Heart left ventricle (tissue), 16 donors: ENCODE results near the gene PROSER2. TPM values are rescaled to one million over a fixed set of nuclear protein-coding genes. Genes with fewer than 3 reads are reported as not detected.

Experiments used
- ATAC-seq, 4 donors: fragments of 200-7000 bp; cut with Tn5 transposase; one replicate each; pipeline ENCODE4 v1.9.1; 2020 to 2022; ENCODE audit warnings: moderate library complexity in 4 of 4, mild to moderate bottlenecking in 3 of 4, moderate number of reproducible peaks in 1 of 4
- DNase-seq, 5 donors: peaks; one replicate each; pipeline ENCODE4 v3.0.0-alpha.2; 2020
- H3K27ac ChIP-seq, 12 donors: fragments of 200-600 bp; sonication (generic) in 4 of 12; one replicate each; pipeline versions ENCODE4 v1.5.0 to v1.8.0; 2016 to 2022; ENCODE audit warnings: mild to moderate bottlenecking in 2 of 12
- H3K27me3 ChIP-seq, 9 donors: fragments of 200-600 bp; sonication (generic) in 2 of 9; one replicate each; pipeline versions ENCODE4 v1.5.1 to v1.8.0; 2016 to 2022; ENCODE audit warnings: mild to moderate bottlenecking in 3 of 9
- H3K36me3 ChIP-seq, 9 donors: fragments of 200-600 bp; sonication (generic) in 2 of 9; one replicate each; pipeline versions ENCODE4 v1.5.0 to v1.8.0; 2018 to 2022; ENCODE audit warnings: mild to moderate bottlenecking in 2 of 9
- H3K4me1 ChIP-seq, 12 donors: fragments of 200-600 bp; sonication (generic) in 4 of 12; one replicate each; pipeline versions ENCODE4 v1.5.0 to v1.8.0; 2016 to 2022; ENCODE audit warnings: mild to moderate bottlenecking in 3 of 12
- H3K4me3 ChIP-seq, 12 donors: fragments of 200-600 bp; sonication (generic) in 4 of 12; one replicate each; pipeline versions ENCODE4 v1.5.0 to v1.8.0; 2017 to 2022; ENCODE audit warnings: mild to moderate bottlenecking in 9 of 12, moderate library complexity in 4 of 12
- H3K9me3 ChIP-seq, 12 donors: fragments of 200-600 bp; sonication (generic) in 4 of 12; one replicate each; pipeline versions ENCODE4 v1.5.0 to v1.8.0; 2016 to 2022; ENCODE audit warnings: mild to moderate bottlenecking in 1 of 12
- CTCF ChIP-seq, 12 donors: fragments of 200-600 bp; sonication (generic) in 4 of 12; IDR thresholded peaks; one replicate each; pipeline versions ENCODE4 v1.5.0 to v1.8.0; 2018 to 2022; ENCODE audit warnings: antibody characterized with exemption in 12 of 12, mild to moderate bottlenecking in 5 of 12
- POLR2A ChIP-seq, 2 donors: fragments of 450-650 bp; IDR thresholded peaks; one replicate each; pipeline ENCODE4 v1.6.1; 2017; ENCODE audit warnings: antibody characterized with exemption in 2 of 2, mild to moderate bottlenecking in 2 of 2, moderate library complexity in 2 of 2
- WGBS, 4 donors: extraction: QIAGEN DNeasy Blood & Tissue Kit in 2 of 4; methylation state at CpG; one replicate each; pipeline versions ENCODE4 v1.1.5 to v1.1.7; 2013 to 2018; 5-methylcytosine and 5-hydroxymethylcytosine counted together
- intact Hi-C, 10 donors: fragments of 100-400 bp; cut with DNase I; formaldehyde crosslinking; loops; one replicate each; pipeline versions ENCODE4 v1.11.1 to v1.14.2; 2022
- polyA plus RNA-seq, 2 donors: library from polyadenylated mRNA; stranded (reverse); fragments of 200-250 nt; gene quantifications; one replicate each; pipeline ENCODE4 v1.2.3, GENCODE V29; 2013
- total RNA-seq, 9 donors: library from RNA; depleted of rRNA in 2 of 9; stranded (reverse); fragments of >200 nt in 2 of 9; fragmentation: NEBNext Ultra II Directional in 3 of 9; extraction: Animal tissue kit (Norgen Biotek cat#: 25700) in 3 of 9; gene quantifications; one replicate each; pipeline versions ENCODE4 v1.1.0 to v1.2.4, GENCODE V29; 2016 to 2023
- donor health status: ischemic (EF 13 %, LVEDD 7.1; RV severe dilation, severe dysfunction).
- donor health status: healthy with polysubstance abuse.
- donor health status: DM: no; HTN: yes; CAD: no.
- donor health status: DM: no; HTN: no; CAD: no.
- donor health status: ischemic (EF 25% LVEDD 6.9; RV normal size, moderate dysfunction).
- donor health status: ischemic (EF 25% LVEDD 5.7; RV mildly dilated, moderate dysfunction).
- donor health status: healthy.
- donor health status: DM: yes; HTN: yes; CAD: no.
- donor health status: ischemic (EF 35%, LVEDD 5.7; RV mildly dilated, moderate dysfunction).
- donor health status: nonischemic (EF 11% LVEDD 7.7; RV severe dilation, severe dysfunction).
- donor health status: DM: yes; HTN: yes; CAD: no.
- donor health status: PGD.
- donor health status: ischemic (EF 29% LVEDD 5.4; RV normal size, mild dysfunction).
- donor health status: nonischemic (EF 23%, LVEDD 6.1; RV moderate dilation, normal function).

The PROSER2 gene
- total and polyA plus RNA-seq, 11 donors = 0.38 to 3.3 (median 0.83) TPM

- no peak for ATAC-seq
- H3K27ac ChIP-seq = no peak overlapping the region
- intact Hi-C loops = no loop called here
- H3K4me1 ChIP-seq = no peaks in the 10 kb centered on the region
- H3K36me3 ChIP-seq = no peaks in the 10 kb centered on the region
- DNase-seq = no peak
- TF ChIP-seq CTCF (IDR thresholded peaks at IDR 0.05) = no peak
- TF ChIP-seq POLR2A (IDR thresholded peaks at IDR 0.05) = no peak
- no peaks in the 10 kb centered on the region for H3K9me3 ChIP-seq
- H3K4me3 ChIP-seq = no peak overlapping the region
- WGBS, 4 donors = 90 to 96% (median 93%) methylated on average over 13 to 16 of the region's 16 CpGs
- H3K27me3 ChIP-seq = no peaks in the 10 kb centered on the region
These were observed 18.8 kb upstream of the PROSER2 start for GRCh38 chr10:11804336-11804735.

- TF ChIP-seq POLR2A (IDR thresholded peaks at IDR 0.05) (no peak), CTCF (IDR thresholded peaks at IDR 0.05) (no peak)
- Histone ChIP-seq H3K36me3 (no peaks in the 10 kb centered on the region), H3K27ac (no peak overlapping the region), H3K9me3 (no peaks in the 10 kb centered on the region), H3K4me3 (no peak overlapping the region), H3K4me1 (no peaks in the 10 kb centered on the region), H3K27me3 (no peaks in the 10 kb centered on the region)
- WGBS, 4 donors = 90 to 92% (median 91%) methylated on average over 3 to 4 of the region's 4 CpGs
- intact Hi-C loops = no loop called here
- ATAC-seq = no peak
- no peak for DNase-seq
These were observed 17.4 kb upstream of the PROSER2 start for GRCh38 chr10:11805792-11806191.

GRCh38 chr10:11806706-11807105 is 16.4 kb upstream of the PROSER2 start:
- no peak overlapping the region for H3K27ac ChIP-seq
- H3K9me3 ChIP-seq = no peaks in the 10 kb centered on the region
- no peak for ATAC-seq
- H3K27me3 ChIP-seq = no peaks in the 10 kb centered on the region
- no peak for TF ChIP-seq CTCF (IDR thresholded peaks at IDR 0.05)
- TF ChIP-seq POLR2A (IDR thresholded peaks at IDR 0.05) = no peak
- H3K4me1 ChIP-seq = no peaks in the 10 kb centered on the region
- DNase-seq = no peak
- no peak overlapping the region for H3K4me3 ChIP-seq
- no peaks in the 10 kb centered on the region for H3K36me3 ChIP-seq
- intact Hi-C loops = no loop called here
- 81 to 88% (median 82%) methylated on average over 6 of the region's 6 CpGs for WGBS, 4 donors

- Histone ChIP-seq H3K27me3 (no peaks in the 10 kb centered on the region), H3K9me3 (no peaks in the 10 kb centered on the region), H3K36me3 (no peaks in the 10 kb centered on the region), H3K27ac (no peak overlapping the region), H3K4me3 (no peak overlapping the region), H3K4me1 (peaks cover 0 to 2% (median 0%) of the 10 kb centered on the region in 12 donors)
- TF ChIP-seq CTCF (IDR thresholded peaks at IDR 0.05) = no peak
- no peak for TF ChIP-seq POLR2A (IDR thresholded peaks at IDR 0.05)
- ATAC-seq (no peak), DNase-seq (no peak)
- intact Hi-C loops = no loop called here
- 95 to 99% (median 97%) methylated on average over 5 of the region's 5 CpGs for WGBS, 4 donors
These were observed 14.3 kb upstream of the PROSER2 start for GRCh38 chr10:11808808-11809207.
